ENCODE data around the gene SRP54. TPM values are rescaled to one million over a fixed set of nuclear protein-coding genes. Genes with fewer than 3 reads are reported as not detected.
A peak's percentile ranks its signal among the peaks of the same experiment; 100 is the strongest.

The SRP54 gene
- total and polyA plus RNA-seq, 2 of the 13 experiments (the other 11 are each of a cell fraction or from before 2014, with no cell fraction given) = 42.2 to 207 TPM

- TF ChIP-seq NAIF1 (CRISPR knock-in tag; IDR thresholded peaks at IDR 0.05; ENCODE audit: borderline replicate concordance) (peak; percentile 94), ZNF800 (CRISPR knock-in tag; IDR thresholded peaks at IDR 0.05) (peak; percentile 96), ZKSCAN1 (IDR thresholded peaks at IDR 0.05; ENCODE audit: low read length) (peak; percentile 44; the same call in 1 of the 2 replicates), ZNF598 (CRISPR knock-in tag; IDR thresholded peaks at IDR 0.05; ENCODE audit: borderline replicate concordance) (peak; percentile 99; the same call in 1 of the 2 replicates), HOMEZ (CRISPR knock-in tag; IDR thresholded peaks at IDR 0.05; ENCODE audit: low read depth) (peak; percentile 75), REXO4 (CRISPR knock-in tag; IDR thresholded peaks at IDR 0.05; ENCODE audit: borderline replicate concordance) (peak; percentile 87; the same call in 1 of the 2 replicates), ZNF318 (CRISPR knock-in tag; IDR thresholded peaks at IDR 0.05) (no peak; the same call in 1 of the 2 replicates), KAT2B (IDR thresholded peaks at IDR 0.05; ENCODE audit: borderline replicate concordance, low read depth, low read length) (0 out of 2 replicates have a peak, but pooled peaks have one; percentile 1), ZBTB38 (CRISPR knock-in tag; IDR thresholded peaks at IDR 0.05) (peak; percentile 95), TFDP1 (CRISPR knock-in tag; IDR thresholded peaks at IDR 0.05; ENCODE audit: borderline replicate concordance) (peak; percentile 83), MXD3 (CRISPR knock-in tag; IDR thresholded peaks at IDR 0.05) (peak; percentile 99), NFYB (CRISPR knock-in tag; IDR thresholded peaks at IDR 0.05) (peak; percentile 71), SRSF9 (IDR thresholded peaks at IDR 0.05; ENCODE audit: borderline replicate concordance, insufficient read depth, low read depth, low read length, poor library complexity, severe bottlenecking) (no peak), ZNF615 (CRISPR knock-in tag; IDR thresholded peaks at IDR 0.05; ENCODE audit: borderline replicate concordance) (0 out of 2 replicates have a peak, but pooled peaks have one; percentile 91)
Observed at GRCh38 chr14:35046048-35046750, 63.4 kb downstream of the SRP54 start, which contains the start of gene FAM177A1 (continued).
